ENCODE data around the gene ZNF497. TPM values are rescaled to one million over a fixed set of nuclear protein-coding genes. Genes with fewer than 3 reads are reported as not detected.
A peak's percentile ranks its signal among the peaks of the same experiment; 100 is the strongest.

ZNF497 gene
- polyA plus RNA-seq, 1 experiment, result 0.06 TPM

- Histone ChIP-seq H3K27me3 (ENCODE audit: control insufficient read depth, insufficient read depth, low read length) (no peaks in the 10 kb centered on the region), H3K9me3 (ENCODE audit: control insufficient read depth, insufficient read depth, low read length) (no peaks in the 10 kb centered on the region; the same call in 1 of the 2 replicates), H3K4me3 (ENCODE audit: low read depth, low read length) (peak overlapping the region; percentile 97), H3K27ac (ENCODE audit: low read depth, low read length) (peak overlapping the region; percentile 99)
- ChIA-PET POLR2A (interaction anchor here (0.6 to 1.2 kb wide), 4 partner anchors 12 to 213 kb away, joined by 3 read pairs; partner anchors contain the start of gene ZBTB45), CTCF (no interaction called here)
- TF ChIP-seq CTCF (IDR thresholded peaks at IDR 0.05; ENCODE audit: low read depth, low read length), result no peak
- DNase-seq (ENCODE audit: low read depth, low spot score), result no peak
These were observed 23.5 kb upstream of the ZNF497 start for GRCh38 chr19:58385891-58386575.

GRCh38 chr19:58385313-58385890 is 22.9 kb upstream of the ZNF497 start:
- no peak for DNase-seq (ENCODE audit: low read depth, low spot score)
- H3K27me3 ChIP-seq (ENCODE audit: control insufficient read depth, insufficient read depth, low read length), result no peaks in the 10 kb centered on the region
- ChIA-PET CTCF (no interaction called here), POLR2A (interaction anchor here (0.6 to 1.2 kb wide), 2 partner anchors 37 to 135 kb away, joined by 3 read pairs; partner anchors contain the start of gene ZBTB45)
- no peak for TF ChIP-seq CTCF (IDR thresholded peaks at IDR 0.05; ENCODE audit: low read depth, low read length)
- H3K27ac ChIP-seq (ENCODE audit: low read depth, low read length), result peak overlapping the region; percentile 99
- peak overlapping the region; percentile 97 for H3K4me3 ChIP-seq (ENCODE audit: low read depth, low read length)
- H3K9me3 ChIP-seq (ENCODE audit: control insufficient read depth, insufficient read depth, low read length), result no peaks in the 10 kb centered on the region; the same call in 1 of the 2 replicates

- no peak overlapping the region for H3K4me3 ChIP-seq (ENCODE audit: low read depth, low read length)
- no peak overlapping the region for H3K27ac ChIP-seq (ENCODE audit: low read depth, low read length)
- ChIA-PET POLR2A (interaction anchor here (0.7 kb wide), 2 partner anchors 12 to 21 kb away, joined by 3 to 4 read pairs; partner anchors contain the start of genes RNF225 and ZNF497), CTCF (no interaction called here)
- no peak for DNase-seq (ENCODE audit: low read depth, low spot score)
- H3K9me3 ChIP-seq (ENCODE audit: control insufficient read depth, insufficient read depth, low read length), result no peaks in the 10 kb centered on the region; the same call in 1 of the 2 replicates
- TF ChIP-seq CTCF (IDR thresholded peaks at IDR 0.05; ENCODE audit: low read depth, low read length), result no peak
- H3K27me3 ChIP-seq (ENCODE audit: control insufficient read depth, insufficient read depth, low read length), result no peaks in the 10 kb centered on the region
These were observed 20.5 kb upstream of the ZNF497 start for GRCh38 chr19:58382997-58383603.

- H3K27ac ChIP-seq (ENCODE audit: low read depth, low read length), result peak overlapping the region; percentile 57
- CTCF ChIA-PET, result interaction anchor here (0.7 kb wide), 1 partner anchor 189 kb away, joined by 3 read pairs; no protein-coding TSS in a partner anchor
These were observed 19.1 kb upstream of the ZNF497 start for GRCh38 chr19:58381460-58382212.

More at GRCh38 chr19:58381460-58382212, 19.1 kb upstream of the ZNF497 start:
- no peak for DNase-seq (ENCODE audit: low read depth, low spot score)
- Histone ChIP-seq H3K9me3 (ENCODE audit: control insufficient read depth, insufficient read depth, low read length) (no peaks in the 10 kb centered on the region; the same call in 1 of the 2 replicates), H3K4me3 (ENCODE audit: low read depth, low read length) (peak overlapping the region; percentile 82), H3K27me3 (ENCODE audit: control insufficient read depth, insufficient read depth, low read length) (no peaks in the 10 kb centered on the region)
- POLR2A ChIA-PET, result interaction anchor here (1.1 to 1.4 kb wide), 3 partner anchors 11 to 34 kb away, joined by 5 read pairs; partner anchors contain the start of gene ZNF497
- no peak for TF ChIP-seq CTCF (IDR thresholded peaks at IDR 0.05; ENCODE audit: low read depth, low read length)

Data from AG04450 (cell line).